ENCODE results near the gene WNK2.
"Not testable (repeated sequence)": the region's sequence is repeated elsewhere in the genome, so short reads cannot be mapped to it uniquely, and the experiment has no call there.

WNK2 gene

DNA sequence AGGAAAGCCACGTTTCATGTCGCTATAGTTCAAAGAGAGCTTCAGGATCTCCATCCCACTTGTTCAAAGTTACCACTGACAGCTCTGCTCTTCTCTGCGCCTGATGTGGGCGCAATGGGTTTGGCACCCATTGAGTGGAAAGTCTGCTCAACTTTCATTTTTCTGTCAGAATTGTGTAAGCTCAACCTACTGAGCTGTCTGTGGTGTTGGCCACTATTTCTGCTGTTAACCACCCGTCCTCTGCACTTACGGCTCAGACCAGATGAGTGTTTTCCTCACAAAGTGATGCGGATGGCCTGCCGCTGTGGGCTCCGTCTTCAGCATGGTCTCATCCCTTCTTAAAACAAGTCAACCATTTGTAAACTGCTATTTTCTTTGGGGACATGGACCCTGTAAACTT lies 131.2 kb downstream of the WNK2 start:
- DNase-seq: no peak

DNA sequence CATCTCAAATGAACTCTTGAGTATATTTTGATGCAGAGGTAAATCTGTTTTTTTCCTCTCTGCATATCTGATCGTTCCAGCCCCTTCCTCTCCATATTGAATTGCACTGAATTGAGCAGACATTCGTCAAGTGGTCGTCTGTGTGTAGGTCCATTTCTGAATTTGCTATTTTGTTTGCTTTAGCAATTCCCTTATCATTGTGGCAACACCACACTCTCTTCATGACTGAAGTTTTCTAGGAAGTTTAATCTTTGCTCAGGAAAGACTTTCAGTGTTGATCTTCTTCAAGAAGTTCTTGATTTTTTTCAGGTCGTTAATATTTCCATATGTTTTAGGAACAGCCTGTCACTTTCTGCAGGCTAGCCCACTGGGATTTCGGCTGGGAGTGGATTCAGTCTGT lies 132.0 kb downstream of the WNK2 start:
- DNase-seq: no peak

DNA sequence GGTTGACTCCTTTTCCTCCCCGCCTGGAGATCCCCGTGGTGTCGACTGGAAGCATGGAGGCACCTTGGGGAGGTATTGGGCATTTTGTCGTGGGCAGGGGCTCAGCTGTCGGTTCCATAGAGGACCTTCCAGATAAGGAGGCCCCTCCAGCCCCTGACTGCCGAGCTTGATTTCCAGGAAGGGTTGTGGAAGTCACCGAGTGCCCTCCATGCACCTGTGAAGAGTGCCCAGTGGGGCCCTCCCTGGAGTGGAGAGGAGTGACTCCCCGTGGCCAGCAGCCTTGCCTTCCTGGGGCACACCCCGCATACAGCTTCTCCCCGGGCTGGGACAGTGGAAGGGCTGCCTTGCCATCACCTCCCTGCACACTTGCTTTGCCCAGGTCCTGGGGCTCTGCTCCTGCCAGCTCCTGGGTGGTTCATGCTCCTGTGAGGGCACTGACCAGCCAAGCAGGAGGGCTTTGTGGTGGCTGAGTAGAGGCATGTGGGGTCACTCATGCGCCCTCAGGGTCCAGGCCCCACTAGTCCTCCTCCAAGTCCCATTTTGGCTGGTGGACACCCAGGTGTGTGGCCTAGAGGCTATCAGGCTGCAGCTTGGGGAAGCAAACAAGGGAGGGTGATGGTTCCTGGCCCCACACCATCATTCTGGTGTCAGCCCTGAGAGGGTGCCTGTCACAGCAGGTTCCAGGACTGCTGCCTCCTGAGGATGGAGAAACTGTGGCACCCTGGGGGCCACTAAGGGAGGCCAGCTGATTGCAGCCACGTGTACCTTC lies 133.0 kb downstream of the WNK2 start:
- no peak for DNase-seq

DNA sequence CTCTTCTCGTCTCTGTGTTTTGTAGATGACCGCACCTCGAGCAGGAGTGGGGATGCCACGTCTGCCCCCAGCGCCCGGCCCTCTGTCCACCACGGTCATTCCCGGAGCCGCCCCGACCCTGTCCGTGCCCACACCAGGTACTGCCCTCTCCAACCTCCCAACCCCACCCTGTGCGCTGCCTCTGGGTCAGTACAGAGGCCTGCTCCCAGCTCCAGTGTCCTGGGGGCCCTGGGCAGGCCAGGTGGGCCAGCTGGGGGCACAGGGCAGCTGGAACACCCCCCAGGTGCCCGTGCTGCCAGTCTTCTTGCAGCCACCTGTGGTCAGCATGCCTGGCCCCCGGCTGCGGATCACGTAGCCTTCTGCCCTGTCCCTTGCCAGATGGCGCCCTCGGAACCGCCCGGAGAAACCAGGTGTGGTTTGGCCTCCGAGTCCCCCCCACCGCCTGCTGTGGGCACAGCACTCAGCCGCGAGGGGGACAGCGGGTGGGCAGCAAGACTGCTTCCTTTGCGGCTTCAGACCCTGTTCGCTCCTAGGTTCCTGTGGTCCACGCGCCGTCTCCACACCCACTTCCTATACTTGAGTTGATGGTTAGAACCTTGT lies 133.7 kb downstream of the WNK2 start:
- DNase-seq: no peak

DNA sequence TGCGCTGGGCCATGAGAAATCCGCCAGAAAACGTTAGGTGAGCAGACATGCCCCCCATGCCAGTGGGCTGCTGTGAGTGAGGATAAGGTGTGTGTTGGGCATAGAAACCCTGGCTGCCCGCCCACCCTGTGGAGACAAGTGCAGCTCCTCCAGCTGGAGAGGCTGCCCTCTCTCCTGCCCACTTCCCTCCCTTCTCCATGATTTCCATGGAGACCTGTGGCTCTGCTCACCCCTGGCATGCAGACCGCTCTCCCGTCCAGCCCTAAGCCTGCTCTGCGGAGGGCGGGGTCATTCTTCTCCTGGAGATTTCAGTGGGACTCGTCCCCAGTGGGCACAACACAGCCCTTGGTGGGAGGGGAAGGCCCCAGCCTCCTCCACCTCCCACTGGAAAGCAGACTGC lies 134.5 kb downstream of the WNK2 start:
- DNase-seq: no peak

DNA sequence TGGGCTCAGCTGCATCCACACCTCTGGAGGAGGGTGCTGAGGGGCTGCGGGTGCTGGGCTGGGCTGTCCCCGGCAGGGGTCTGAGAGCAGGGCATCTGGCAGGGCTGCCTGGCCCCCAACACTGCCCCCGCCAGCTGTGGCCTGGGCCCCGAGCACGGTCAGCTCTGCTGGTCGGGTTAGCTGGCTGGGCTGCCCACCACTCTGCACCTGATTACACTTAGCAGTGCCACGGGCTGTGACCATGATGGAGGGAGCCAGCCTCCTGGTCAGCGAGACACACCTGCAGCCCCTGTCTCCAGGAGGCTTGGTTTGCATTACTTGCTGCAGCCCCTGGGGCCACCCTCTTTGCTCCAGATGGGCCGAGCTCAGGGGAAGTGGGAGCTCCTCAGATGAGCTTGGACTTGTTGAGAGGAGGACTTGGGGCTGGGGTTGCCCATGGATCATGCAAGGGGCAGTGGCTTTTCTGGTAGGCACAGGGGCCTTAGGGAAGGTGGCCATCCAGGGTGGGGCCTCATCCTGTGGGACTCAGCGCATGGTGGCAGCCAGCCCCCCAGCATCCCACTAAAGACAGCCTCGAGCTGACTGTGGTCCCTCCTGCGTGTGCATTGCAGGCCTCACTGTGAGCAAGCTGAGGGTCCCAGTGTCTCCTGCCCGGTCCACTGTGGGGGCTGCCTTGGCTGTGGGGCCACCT lies 135.5 kb downstream of the WNK2 start:
- no peak for DNase-seq

DNA sequence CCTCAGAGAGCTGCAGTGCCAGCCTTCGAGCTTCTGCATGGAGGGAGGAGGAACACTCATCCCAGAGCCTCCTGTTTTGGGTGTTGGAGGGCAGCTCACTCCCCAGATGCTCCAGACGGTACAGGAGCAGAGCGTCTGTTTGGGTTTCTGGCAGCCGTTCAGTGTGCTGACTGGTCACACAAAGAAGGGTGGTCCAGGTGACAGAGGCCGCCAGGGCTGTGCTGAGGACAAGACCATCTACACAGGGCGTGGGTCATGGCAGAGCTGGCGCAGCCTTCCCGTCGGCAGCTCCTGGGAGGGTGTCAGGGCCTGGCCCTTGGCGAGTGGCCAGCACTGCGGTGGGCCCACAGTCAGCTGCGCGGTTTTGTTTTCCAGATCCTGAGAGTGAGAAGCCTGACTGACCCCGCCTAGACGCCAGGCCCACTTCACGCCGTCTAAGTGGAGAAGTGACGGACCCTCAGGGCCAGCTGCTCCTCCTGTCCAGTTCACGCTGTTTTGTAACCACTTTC lies 136.1 kb downstream of the WNK2 start:
- DNase-seq: no peak

DNA sequence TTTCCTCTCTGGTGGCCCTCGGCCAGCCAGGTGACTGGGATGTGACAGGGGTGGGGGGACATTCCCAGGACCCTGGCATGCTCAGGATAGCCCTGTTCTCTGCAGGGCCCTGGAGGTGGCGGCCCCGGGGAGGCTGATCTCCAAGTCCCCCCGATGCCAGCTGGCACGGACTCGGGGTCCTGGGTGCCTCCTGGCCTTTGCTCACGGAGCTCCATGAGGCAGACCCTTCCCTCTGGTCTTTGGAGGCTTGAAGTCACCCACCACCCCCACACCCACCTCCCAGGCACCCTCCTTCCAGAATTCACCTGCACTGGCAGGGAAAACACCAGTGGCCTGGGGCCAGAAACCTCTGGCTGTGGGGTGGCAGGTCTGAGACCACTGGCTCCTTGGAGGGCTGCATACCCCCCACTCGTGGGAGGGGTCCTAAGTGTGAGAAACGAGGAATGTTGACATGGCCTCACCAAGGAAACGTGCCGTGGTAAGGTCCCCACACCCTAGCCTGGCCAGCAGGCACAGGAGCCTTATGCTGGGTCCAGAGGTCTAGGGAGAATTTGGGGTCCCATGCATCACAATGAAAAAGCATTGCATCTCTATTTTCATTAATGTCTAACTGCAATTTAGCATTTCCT lies 136.8 kb downstream of the WNK2 start:
- DNase-seq: no peak

DNA sequence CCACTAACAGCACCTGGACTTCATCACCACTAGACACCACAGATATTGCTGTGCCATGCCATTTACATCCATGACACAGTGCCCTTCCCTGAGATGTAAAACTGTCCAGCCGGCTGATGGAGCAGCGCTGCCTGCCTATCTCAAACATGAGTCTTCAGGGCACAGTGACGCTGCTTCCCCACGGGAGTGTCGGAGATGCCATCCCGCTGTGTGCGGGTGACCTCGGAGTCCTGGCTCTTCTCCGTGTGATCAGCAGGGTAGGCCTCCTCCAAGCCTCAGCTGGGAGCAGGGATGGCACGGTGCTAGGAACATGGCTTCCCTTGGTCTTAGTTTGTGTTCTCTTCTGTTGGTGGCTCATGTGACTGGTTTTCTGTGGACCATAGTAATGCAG lies 137.3 kb downstream of the WNK2 start:
- no peak for DNase-seq

DNA sequence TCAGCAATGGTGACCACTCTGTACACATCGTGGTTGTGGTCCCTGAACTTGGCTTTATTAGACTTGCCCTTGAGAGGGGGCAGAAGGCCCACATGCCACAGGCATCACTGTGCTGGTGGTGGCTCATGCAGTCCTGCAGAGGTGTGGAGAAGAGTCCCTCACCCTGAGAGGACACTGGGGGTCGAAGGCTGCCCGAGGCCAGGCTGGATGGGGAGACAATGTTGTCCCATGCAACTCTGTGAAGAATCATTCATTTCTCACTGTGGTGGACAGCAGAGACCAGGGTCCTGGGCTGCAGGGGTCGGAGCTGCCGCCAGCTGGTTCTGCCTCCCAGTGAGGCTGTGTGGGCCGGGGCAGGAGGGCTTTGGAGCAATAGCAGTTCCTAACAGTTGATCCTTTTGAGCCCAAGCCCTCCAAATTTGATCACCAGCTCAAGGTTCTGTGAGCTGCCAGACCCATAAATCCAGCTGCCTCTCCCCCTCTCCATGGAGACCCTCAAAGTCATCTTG lies 139.6 kb downstream of the WNK2 start:
- DNase-seq: not testable (repeated sequence)

DNA sequence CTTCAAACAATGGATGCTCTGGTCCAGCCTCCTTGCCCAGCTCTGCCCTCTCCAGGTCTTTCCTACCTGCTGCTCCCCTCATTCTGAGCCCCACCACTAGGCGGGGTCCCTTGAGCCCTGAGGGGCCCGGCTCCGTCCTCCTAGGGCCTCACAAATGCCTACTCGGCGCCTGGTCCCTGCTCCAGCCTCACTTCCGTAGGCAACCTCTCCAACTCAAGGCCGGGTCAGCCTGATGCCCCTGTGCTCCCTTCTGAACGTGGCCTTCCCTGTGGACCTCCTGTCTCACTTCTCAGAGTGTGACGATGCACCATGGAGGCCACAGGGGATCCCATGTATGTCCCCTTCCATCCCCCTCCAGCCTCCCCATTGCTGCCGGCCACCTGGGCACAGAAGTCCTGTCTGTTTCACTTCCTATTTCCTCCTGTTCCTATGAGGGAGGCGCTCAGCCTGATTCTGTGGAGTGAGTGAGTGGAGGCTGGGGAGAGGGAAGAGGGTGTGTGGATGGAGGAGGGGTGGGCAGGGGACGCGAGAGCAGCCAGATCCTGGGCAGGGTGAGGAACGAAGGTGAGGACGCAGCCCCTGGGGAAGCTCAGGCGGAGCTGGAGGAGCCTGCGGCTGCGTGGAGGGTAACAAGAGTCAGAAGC lies 140.4 kb downstream of the WNK2 start:
- no peak for DNase-seq

DNA sequence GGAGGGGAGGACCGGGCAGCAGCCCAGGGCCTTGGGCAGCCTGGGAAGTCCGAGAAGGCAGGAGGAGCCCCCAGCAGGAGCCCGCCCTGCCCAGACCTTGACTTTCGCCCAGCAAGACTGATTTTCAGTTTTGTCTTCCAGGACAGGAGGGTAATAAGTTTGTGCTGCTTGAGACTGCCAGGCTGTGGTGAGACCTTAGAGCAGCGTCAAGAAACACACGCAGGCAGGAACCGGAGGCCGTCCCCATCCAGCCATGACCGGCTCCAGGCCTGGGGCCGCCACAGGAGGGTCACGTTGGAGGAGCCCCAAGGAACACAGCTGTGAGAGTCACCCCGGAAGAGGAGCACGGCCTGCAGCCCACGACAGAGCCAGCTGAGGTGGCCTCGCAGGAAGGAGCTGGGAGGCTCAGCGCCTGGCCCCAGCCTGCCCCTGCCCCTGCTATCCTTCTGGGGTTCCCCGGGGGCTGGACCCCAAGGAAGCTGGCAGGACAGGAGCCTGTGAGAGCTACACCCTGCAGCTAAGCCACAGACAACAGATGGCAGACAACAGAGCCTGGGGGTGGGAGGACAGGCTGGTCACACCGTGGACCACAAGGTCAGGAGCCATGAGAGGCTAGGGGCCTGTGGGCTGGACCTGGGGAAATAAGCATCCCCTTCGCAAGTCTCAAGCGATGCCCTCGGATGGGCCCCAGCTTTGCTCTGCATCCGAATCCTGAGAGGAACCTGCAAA lies 141.5 kb downstream of the WNK2 start:
- no peak for DNase-seq

DNA sequence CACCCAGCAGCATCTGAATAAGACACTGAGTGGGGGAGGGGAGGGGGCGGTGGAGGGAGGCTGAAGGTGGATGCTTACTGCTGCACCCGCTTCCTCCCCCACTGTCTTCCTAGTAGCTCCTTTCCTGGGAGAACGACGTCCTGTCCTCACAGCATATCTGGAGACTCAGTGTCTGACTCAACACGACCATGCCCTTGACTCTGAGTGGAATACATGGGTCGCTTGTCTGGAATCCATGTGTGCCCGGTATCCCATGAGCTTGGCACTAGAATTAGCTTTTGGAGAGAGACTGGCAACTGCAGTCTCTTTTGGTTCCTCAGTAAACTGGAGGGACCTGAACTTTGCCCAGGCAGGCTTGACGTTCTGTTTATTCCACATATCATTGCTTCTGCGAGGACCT lies 142.1 kb downstream of the WNK2 start:
- DNase-seq: no peak

DNA sequence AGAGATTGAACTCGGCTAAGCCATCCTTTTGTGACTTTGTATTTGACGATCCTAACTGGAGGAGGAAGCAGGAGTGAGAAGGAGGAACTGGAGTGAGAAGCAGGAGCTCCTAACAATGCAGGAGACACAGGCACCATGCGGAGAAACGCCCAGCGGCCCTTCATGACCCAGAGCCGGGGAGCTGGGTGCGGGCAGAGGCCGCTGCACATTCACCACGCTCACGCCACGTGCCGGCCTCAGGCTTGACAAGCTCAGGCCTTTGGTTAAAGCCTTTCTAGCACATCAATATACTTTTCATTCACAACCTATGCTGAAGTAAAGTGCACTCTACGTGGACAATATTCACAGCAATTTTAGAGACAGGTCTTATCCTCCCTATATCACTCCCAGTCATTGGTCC lies 142.7 kb downstream of the WNK2 start:
- no peak for DNase-seq

DNA sequence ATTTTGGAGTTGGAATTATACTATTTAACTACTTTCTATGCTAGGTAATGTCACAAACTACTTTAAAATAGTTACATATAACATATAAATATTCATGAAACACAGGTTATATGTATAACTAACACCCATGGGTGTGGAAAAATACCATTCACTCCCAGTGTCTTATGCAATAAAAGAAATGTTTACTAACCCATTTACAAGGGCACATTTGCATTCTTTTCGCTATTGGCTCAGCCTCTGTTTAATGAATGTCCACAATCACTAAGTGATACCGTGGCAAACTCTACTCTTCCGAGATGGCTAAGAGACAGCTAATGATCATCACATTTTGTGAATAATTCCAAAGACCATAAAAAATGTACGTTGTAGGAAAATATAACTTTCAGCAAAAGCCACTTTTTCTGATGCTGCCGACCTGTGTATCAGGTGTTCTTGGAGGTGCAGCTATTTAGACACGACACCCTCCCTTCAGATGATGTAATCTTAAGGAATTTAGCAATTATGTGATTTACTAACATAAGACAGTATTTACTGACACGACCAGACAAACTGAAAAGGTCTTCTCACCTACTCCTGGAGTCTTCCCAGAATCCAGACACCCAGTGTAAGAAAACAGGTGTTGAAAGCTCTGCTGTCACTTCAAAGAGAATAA lies 145.8 kb downstream of the WNK2 start:
- DNase-seq: no peak

DNA sequence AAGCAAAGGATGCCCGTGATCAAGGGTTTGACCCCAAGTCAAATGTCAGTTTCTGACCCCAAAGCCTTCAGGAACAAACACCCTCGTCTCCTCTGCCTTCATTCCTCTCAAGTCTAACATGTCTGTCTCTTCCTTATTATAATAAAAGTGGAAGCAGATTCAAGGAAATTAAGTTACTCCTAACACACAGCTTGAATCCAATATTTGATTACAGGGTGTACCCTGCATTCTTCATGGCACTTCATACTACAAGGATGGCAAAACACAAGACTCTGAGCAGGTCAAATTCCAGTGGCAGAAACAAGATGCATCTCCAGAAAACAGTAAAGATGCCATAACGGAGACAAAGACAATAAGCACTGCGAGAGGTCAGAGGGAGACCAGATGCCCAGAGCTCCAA lies 148.4 kb downstream of the WNK2 start:
- DNase-seq: no peak

DNA sequence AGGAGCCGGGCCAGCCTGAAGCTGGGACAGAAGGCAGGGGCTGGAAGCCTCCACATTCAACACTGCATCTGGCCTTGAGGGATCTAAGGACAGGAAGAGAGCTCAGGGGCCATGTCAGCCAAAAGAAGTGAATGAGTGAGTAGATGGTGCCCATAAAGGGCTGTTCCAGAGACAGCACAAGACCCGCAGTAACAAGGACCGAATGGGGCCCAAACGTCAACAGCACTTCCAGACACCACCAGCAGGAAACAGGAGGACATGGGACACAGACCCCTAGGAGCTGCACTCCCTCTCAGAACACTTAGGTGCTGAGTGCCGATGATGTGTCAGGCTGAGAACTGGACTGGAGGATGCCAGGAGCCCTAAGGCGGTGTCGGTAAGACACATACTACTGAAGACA lies 152.8 kb downstream of the WNK2 start:
- no peak for DNase-seq

DNA sequence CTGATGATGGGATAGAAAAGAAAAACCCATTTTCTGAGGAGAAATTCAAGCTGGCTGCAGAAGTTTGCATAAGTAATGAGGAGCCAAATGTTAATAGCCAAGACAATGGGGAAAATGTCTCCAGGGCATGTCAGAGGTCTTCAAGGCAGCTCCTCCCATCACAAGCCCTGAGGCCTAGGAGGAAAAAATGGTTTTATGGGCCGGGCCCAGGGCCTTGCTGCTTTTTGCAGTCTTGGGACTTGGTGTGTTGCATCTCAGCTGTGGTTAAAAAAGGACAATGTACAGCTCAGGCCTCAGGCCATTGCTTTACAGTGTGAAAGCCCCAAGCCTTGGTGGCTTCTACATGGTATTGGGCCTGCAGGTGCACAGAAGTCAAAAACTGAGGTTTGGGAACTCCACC lies 154.3 kb downstream of the WNK2 start:
- not testable (repeated sequence) for DNase-seq

DNA sequence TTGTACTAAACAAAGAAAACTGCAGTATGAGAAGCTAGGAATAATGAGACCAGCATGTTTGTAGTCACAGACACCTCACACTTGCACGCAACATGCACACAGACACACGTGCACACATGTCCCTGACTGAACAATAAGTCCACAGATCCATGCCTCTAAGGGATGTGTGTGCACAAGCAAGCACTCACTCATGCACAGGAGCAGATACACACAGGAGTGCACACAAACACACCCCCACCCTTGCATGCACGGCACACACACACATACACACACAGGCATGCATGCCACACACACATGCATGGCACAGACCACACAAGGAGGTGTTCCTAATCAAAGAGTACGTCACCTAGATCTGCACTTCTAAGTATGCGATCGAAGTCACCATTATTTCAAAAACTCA lies 156.2 kb downstream of the WNK2 start:
- DNase-seq: no peak

DNA sequence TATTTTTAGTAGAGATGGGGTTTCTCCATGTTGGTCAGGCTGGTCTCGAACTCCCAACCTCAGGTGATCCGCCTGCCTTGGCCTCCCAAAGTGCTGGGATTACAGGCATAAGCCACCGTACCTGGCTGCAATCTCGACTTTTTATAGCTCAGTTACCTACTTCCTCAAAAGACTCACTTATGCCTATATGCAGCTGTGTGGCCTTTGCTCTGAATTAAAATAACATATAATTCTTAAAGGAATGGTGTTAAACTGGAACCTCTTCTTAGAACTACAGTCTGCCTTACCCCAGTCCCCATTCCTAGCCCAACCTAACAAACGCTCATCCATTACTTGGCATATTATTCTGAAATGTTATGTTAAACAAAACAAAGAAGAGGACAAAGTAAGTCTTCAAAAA lies 157.9 kb downstream of the WNK2 start:
- not testable (repeated sequence) for DNase-seq

DNA sequence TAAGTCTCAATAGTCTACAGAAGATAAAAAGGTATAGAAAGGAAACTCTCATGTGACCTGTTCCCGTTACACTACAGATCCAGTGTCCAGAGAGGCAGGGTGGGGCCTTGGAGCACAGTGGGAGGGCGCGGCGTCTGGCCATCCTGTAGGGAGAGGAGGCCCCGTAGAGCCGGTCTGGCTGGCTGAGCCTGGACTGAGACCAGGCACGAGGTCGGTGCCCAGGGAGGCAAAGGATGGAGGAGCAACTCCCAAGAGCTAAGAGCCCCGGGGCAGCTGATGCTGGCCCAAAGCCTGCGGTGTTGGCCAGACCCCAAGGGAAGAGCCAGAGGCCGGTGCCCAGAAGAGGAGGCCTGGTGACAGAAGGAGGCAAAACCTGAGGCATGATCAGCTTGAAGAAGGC lies 158.5 kb downstream of the WNK2 start:
- not testable (repeated sequence) for DNase-seq

DNA sequence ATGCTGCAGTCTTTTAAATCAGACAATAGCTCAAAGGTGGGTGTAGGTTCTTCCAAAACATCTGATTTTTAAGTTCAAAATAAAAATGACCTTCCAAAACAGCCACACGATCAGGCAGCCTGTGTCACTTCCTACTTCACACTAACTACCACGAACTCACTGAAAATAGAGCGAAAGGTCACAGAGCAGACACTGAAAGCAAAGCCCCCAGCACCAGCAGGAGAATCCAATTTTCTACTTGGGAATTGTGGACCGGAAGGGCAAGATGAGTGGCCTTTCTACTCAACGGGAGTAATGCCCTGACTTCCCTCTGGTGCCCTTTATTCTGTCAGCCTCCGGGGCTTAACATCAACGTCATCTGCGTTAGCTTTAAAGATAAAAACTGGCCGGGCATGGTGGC lies 159.7 kb downstream of the WNK2 start:
- DNase-seq: no peak

Data from activated naive CD4-positive, alpha-beta T cell (primary cell).